Measurements from ENCODE around the gene CHD9. TPM values are rescaled to one million over a fixed set of nuclear protein-coding genes. Genes with fewer than 3 reads are reported as not detected.

CHD9 gene
- total RNA-seq, 4 donors from 2014 or later: 59.0 to 210 (median 80.4) TPM

DNA sequence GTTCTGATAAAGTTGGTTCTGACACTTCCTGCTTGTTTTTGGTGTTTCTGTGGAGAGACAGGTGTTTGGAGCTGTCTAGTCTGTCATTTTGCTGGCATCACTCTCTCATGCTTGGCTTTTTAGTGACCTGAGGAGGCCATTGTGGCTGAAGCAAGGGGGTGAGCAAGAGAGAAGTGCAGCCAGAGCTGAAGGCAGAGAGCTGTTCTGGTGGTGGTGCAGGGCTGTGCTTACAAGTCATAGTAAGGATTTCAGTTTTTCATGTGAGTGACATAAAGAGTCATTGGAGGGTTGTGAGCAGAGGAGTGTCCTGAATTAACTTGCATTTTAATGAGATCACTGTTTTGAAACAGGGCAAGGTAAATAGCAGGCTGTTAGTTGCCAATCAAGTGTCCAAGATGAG, 97.5 kb downstream of the CHD9 start:
- ATAC-seq (ENCODE audit: low FRiP score) (no peak), DNase-seq (ENCODE audit: low spot score) (no peak)
- no peak for TF ChIP-seq CTCF (IDR thresholded peaks at IDR 0.05)

GRCh38 chr16:53153130-53153529, 98.3 kb downstream of the CHD9 start:
- DNase-seq (ENCODE audit: low spot score) (no peak), ATAC-seq (ENCODE audit: low FRiP score) (no peak)
- TF ChIP-seq CTCF (IDR thresholded peaks at IDR 0.05): no peak

GRCh38 chr16:53154513-53154912, 99.7 kb downstream of the CHD9 start:
- ATAC-seq (ENCODE audit: low FRiP score) (no peak), DNase-seq (ENCODE audit: low spot score) (no peak)
- no peak for TF ChIP-seq CTCF (IDR thresholded peaks at IDR 0.05)

GRCh38 chr16:53156516-53156915, 101.7 kb downstream of the CHD9 start:
- DNase-seq (ENCODE audit: low spot score): no peak
- no peak for TF ChIP-seq CTCF (IDR thresholded peaks at IDR 0.05)
- ATAC-seq (ENCODE audit: low FRiP score): no peak

DNA sequence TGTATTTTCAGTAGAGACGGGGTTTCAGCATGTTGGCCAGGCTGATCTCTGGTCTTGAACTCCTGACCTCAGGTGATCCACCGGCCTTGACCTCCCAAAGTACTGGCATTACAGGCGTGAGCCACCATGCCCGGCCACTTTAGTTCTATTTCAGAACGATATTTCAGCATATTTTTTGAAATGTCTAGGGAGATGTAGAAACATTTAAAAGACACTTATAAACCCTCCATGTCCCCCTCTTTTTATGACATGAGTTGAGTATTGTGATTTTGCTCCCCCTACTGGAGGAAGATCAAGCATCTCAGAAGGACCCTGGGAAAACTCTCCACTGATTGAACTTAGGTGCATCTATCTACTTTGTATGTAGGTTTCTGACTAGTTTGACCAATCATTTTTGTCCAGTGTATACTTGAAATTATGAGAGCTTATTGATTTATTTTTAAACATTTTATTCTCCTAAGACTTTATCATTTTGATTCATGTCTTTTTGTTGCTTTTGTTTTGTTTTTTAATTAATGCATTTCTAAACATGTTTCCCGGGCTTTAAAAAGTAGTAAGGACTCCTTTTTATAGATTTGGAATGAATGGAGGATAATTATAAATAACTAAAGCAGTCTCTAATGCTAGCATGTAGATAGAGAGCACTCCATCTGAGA, 105.1 kb downstream of the CHD9 start:
- no peak for TF ChIP-seq CTCF (IDR thresholded peaks at IDR 0.05)
- ATAC-seq (ENCODE audit: low FRiP score): no peak
- DNase-seq (ENCODE audit: low spot score): no peak

DNA sequence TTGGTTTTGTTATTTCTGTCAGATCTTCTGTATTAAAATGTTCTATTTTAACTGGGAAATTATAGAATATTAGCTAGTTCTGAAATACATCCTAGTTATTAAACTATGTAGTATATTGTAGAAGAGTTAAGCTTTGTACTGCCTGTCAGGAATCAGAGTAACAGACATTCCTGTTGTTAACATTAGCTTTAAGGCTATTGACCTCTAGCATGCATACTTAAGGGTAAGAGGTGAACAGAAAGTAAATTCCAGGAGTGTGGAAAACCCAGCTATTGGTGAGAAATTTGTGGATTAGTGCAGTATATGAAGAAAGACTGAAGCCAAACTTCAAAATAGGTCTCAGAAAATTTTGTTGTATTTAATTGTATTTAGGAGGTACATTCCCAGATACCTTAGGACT, 111.3 kb downstream of the CHD9 start:
- DNase-seq (ENCODE audit: low spot score) (no peak), ATAC-seq (ENCODE audit: low FRiP score) (no peak)
- TF ChIP-seq CTCF (IDR thresholded peaks at IDR 0.05): no peak

DNA sequence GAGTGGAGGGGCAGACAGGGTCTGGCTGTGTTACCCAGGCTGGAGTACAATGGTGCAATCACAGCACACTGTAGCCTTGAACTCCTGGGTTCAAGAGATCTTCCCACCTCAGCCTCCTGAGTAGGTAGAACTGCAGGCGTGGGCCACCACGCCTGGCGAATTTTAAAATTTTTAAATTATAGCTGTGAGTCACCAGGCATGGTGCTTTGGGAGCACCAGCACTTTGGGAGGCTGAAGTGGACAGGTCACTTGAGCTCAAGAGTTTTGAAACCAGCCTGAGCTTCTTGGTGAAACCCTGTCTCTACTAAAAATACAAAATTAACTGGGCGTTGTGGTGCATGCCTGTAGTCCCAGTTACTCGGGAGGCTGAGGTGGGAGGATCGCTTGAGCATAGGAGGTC, 114.0 kb downstream of the CHD9 start:
- ATAC-seq (ENCODE audit: low FRiP score) (no peak), DNase-seq (ENCODE audit: low spot score) (no peak)
- TF ChIP-seq CTCF (IDR thresholded peaks at IDR 0.05): no peak
